ENCODE results near the gene TCTN1.
"Not testable (repeated sequence)": the region's sequence is repeated elsewhere in the genome, so short reads cannot be mapped to it uniquely, and the experiment has no call there.

TCTN1 gene

GRCh38 chr12:110583137-110584059, 30.5 kb upstream of the TCTN1 start, which contains the start of gene PPTC7:
TSS of gene PPTC7 (minus strand) at chr12:110583318. CDS start at chr12:110583031, 287 bp downstream.
- DNase-seq: peak; percentile 96 to 99 (median 98)
- intact Hi-C loops (cut with DNase I): loop anchor here (5.0 kb wide), 1 partner anchor 81 kb away; the partner anchor contains the start of genes RAD9B and VPS29

DNA sequence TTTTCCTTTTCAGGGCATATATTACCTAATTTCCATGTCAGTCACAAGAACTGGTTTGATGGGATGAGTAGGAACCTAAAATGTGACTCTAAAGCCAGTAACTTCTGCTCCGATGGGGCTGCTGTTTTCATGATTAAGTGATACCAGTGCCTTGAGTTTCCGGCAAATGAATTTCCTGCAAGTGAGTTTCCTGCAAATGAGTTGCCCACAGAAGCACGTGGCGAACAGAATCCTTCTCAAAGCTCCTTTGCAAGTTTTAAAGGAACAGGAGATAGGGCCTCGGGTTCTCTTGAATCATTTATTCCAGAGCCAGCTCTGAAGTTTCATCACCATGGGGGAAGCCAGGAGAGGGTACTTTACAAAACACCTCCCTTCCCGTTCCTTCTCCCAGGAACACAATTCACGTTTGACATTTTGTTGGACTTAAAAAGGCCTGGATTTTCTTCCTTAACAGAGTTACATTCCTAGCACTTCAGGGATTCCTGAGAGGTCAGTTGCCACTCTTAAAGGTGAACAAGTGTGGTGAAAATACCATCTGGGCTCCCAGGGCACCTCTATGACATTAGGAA, 28.6 kb upstream of the TCTN1 start:
- intact Hi-C loops (cut with DNase I): no loop called here

DNA sequence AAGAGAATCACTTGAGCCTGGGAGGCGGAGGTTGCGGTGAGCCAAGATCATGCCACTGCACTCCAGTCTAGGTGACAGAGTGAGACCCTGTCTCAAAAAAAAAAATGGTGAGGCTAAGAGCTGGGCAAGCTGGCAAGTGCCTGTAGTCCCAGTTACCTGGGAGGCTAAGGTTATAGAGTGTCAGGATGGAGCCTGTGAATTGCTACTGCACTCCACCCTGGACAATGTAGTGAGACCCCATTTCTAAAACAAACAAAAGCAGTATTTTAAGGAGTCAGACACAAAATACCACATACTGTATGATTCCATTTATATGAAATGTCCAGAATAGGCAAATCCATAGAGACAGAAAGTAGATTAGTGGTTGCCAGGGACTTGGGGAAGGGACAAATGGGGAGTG, 26.8 kb upstream of the TCTN1 start:
- DNase-seq; intact Hi-C loops (cut with DNase I): not testable (repeated sequence)

More for the DNA sequence above, 28.6 kb upstream of the TCTN1 start:
- DNase-seq: no peak

DNA sequence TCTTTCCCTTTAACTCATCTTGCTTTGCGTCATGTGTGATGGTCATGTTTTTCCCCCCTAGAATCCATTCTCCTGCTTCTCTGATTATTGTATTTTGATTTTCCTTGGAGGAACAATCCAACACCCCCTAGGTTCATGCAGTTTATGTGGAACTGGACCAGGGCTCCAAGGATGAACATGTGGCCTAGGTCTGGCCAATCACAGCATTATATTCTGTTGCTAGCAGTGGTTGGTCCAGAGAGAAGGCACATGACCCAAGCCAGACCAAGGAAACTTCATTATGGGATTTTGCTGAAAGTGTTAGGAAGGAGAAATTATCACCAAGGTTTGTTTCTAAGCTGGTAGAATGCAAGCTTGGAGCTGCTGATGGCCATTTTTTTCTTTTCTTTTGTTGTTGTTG, 23.9 kb upstream of the TCTN1 start:
- DNase-seq: no peak
- intact Hi-C loops (cut with DNase I): no loop called here

- DNase-seq: no peak
These were observed 23.1 kb upstream of the TCTN1 start for GRCh38 chr12:110590806-110591326.

GRCh38 chr12:110591451-110592051, 22.4 kb upstream of the TCTN1 start:
- intact Hi-C loops (cut with DNase I): no loop called here
- DNase-seq: no peak

More at GRCh38 chr12:110590806-110591326, 23.1 kb upstream of the TCTN1 start:
- intact Hi-C loops (cut with DNase I): no loop called here

DNA sequence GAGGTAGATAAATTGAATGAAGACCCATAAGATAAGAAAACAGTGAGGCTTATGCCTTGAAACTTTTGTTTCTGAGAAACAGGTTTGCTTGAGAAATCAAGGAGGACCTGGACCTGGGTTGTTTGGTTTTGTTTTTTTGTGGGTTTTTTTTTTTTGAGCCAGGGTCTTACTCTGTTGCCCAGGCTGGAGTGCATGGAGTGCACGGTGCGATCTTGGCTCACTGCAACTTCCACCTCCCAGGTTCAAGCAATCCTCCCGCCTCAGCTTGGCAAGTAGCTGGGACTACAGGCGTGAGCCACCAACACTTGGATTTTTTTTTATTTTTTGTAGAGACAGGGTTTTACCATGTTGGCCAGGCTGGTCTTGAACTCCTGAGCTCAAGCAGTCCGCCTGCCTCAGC, 21.9 kb upstream of the TCTN1 start:
- no peak for DNase-seq
- intact Hi-C loops (cut with DNase I): no loop called here

DNA sequence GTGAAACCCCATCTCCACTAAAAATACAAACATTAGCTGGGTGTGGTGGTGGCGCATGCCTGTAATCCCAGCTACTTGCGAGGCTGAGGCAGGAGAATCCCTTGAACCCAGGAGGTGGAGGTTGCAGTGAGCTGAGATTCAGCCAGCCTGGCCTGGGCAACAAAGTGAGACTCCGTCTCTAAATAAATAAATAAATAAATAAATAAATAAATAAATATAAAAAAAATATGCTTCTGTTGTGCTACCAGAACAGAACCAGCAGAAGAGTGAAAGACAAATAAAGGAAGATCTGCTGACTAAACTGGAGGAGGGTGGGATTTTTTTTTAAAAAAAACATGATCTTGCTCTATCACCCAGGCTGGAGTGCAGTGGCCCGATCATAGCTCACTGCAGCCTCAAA, 21.0 kb upstream of the TCTN1 start:
- DNase-seq; intact Hi-C loops (cut with DNase I): not testable (repeated sequence)

- DNase-seq: no peak
- intact Hi-C loops (cut with DNase I): no loop called here
These were observed 16.0 kb upstream of the TCTN1 start for GRCh38 chr12:110597885-110598284.

GRCh38 chr12:110599334-110599733, 14.6 kb upstream of the TCTN1 start:
- DNase-seq: no peak
- intact Hi-C loops (cut with DNase I): no loop called here

- intact Hi-C loops (cut with DNase I): loop anchor here (2.0 to 5.0 kb wide), 3 partner anchors 98 to 149 kb away; partner anchors contain the start of genes ARPC3, FAM216A, GPN3 and RAD9B
- no peak for DNase-seq
These were observed 13.7 kb upstream of the TCTN1 start for GRCh38 chr12:110600254-110600653.

DNA sequence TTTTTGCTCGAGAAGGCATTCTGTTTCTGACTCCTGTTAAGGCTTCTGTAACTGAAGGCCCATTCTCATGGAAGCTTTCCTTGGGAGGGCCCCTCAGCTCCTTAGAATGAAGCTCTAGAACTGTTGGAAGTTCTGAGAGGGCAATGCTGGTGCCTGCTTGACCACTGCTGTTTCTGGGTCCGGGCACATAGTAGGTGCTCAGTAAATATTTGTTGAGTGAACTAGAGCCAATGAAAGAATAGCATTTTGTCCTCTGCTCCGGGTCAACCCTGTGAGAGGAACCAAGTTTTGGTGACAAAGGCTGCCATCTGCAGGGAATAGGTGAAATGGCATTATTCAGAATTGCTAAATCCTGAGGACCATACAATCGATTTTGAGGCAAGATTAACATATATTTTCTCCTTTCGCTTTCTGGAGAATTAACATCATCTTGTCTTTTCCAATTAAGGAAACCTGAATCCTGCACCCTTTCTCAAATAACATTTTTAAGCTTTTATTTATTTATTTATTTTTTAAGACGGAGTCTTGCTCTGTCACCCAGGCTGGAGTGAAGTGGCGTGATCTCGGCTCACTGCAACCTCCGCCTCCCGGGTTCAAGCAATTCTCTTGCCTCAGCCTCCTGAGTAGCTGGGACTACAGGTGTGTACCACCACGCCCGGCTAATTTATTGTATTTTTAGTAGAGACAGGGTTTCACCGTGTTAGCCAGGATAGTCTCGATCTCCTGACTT, 11.7 kb upstream of the TCTN1 start:
- DNase-seq: peak in 2 of 10 donors; percentile 21 to 31
- intact Hi-C loops (cut with DNase I): loop anchor here (1.0 to 5.0 kb wide), 3 partner anchors 50 to 135 kb away; partner anchors contain the start of genes FAM216A, GPN3, RAD9B and VPS29

DNA sequence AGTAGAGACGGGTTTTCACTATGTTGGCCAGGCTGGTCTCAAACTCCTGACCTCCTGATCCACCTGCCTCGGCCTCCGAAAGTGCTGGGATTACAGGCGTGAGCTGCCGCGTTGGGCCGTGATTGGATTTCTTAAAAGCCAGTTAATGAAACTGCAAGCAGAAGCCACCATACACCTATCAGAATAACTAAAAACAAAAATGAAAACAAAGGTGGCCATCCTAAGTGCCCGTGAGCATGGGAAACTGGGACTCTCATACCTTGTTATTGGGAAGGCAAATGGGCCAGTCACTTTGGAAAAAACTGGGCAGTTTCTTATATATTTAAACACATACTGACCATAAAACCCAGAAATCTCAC, 7.7 kb upstream of the TCTN1 start:
- intact Hi-C loops (cut with DNase I): no loop called here
- no peak for DNase-seq

DNA sequence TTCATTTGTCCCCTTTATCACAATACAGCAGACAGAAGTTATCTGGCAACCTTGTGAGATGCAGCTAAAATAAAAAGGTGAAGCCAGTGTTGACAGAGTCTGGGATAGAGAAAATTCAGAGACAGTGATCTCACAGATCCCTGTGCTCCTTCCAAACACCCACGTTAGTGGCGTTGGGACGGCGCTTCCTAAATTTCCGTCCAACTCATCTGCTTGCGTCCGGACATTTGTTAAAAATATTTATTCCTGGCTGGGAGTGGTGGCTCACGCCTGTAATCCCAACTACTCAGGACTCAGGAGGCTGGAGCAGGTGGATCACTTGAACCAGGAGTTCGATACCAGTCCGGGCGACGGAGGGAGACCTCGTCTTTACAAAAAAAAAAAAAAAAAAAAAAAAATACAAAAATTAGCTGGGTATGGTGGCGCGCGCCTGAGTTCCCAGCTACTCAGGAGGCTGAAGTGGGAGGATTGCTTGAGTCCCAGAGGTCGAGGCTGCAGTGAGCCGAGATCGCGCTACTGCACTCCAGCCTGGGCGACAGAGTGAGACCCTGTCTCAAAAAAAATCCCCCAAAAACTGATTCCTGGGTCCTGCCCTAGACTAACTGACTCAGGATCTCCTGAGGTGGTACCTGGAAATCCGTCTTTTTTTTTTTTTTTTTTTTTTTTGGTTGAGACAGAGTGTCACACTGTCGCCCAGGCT, 708 bp upstream of the TCTN1 start:
- DNase-seq: peak in 1 of 10 donors; percentile 8
- intact Hi-C loops (cut with DNase I): loop anchor here (5.0 kb wide), 1 partner anchor 214 kb away; no protein-coding TSS in a partner anchor

- intact Hi-C loops (cut with DNase I): no loop called here
- DNase-seq: no peak
These were observed 1.2 kb downstream of the TCTN1 start for GRCh38 chr12:110615171-110615570.

DNA sequence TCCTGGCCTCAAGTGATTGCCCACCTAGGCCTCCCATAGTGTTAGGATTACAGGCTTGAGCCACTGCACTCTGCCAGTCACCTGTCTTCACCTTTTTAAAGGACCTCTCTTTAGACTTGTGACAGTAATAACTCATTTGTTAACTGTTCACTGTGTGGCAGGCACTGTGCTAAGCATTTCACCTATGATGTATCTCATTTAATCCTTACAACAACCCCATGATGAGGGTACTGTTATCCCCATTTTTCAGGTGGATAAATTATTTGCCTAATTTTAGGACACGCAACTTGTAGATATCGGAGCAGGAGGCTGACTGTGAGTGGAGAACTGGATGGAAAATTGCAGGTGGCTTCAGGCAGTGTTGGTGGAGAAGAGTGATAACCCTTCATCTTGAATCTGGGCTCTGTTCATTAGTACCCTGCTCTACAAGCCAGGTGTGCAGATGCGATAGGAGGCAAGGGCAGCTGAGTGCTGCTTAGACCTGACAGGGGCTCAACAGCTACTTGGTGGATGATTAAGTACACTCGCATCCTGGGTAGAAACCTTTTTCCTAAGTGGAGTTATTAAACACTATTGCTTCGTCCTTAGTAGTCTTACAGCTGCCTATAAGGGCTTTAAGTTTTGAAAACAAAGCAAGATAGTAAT, 2.7 kb downstream of the TCTN1 start:
- DNase-seq: no peak
- intact Hi-C loops (cut with DNase I): no loop called here

DNA sequence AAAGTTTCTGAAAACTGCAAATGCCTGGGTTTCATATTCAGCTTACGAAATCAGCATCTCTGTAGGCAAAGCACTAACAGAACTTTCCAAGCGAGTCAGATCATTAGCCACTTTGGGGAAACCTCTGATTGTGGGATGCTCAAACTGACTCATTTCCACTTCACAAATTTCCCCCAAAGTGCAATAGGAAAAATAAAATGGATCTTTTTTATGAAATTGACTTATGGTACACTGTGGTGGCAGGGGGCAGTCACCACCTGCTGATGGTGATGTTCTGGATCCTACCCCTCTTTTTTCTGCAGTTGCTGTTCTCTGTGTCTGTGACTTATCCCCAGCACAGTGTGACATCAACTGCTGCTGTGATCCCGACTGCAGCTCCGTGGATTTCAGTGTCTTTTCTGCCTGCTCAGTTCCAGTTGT, 5.6 kb downstream of the TCTN1 start:
- intact Hi-C loops (cut with DNase I): no loop called here
- no peak for DNase-seq

- no peak for DNase-seq
- intact Hi-C loops (cut with DNase I): no loop called here
These were observed 8.7 kb downstream of the TCTN1 start for GRCh38 chr12:110622582-110622981.

All from posterior cingulate gyrus (tissue), 11 donors.